B cell (primary cell): ENCODE data around the gene MRPS22. TPM values are rescaled to one million over a fixed set of nuclear protein-coding genes. Genes with fewer than 3 reads are reported as not detected.

Source experiments
- ATAC-seq: fragments of 200-7000 bp; cut with Tn5 transposase; one replicate; pipeline ENCODE4 v1.10.0; 2021; ENCODE audit warnings: low read depth, mild to moderate bottlenecking, moderate number of reproducible peaks, moderate library complexity
- CTCF ChIA-PET: fragments of 350-600 bp; sonication (Branson Sonifier 250); formaldehyde crosslinking; loops from one replicate; lab custom pipeline; 2021; ENCODE audit warnings: antibody characterized with exemption, inconsistent platforms; lab: Charles Lee
- POLR2A ChIA-PET: fragments of 350-600 bp; sonication (Branson Sonifier 250); formaldehyde crosslinking; loops from one replicate; lab custom pipeline; 2021; ENCODE audit warnings: antibody characterized with exemption; lab: Charles Lee
- DNase-seq: peaks from one replicate; pipeline ENCODE4 v3.0.0; 2013
- H2AFZ ChIP-seq: 2 replicates; pipeline ENCODE4 v1.6.1; 2012; ENCODE audit warnings: mild to moderate bottlenecking, low read depth, low read length; ENCODE audit not compliant: insufficient read depth, poor library complexity, severe bottlenecking
- H3K27ac ChIP-seq, 2 donors: 1 replicate in 1 of 2; 2 replicates in 1 of 2; pipeline ENCODE4 v1.5.1; 2012 to 2013; ENCODE audit warnings: low read length in 2 of 2, mild to moderate bottlenecking in 2 of 2, moderate library complexity in 1 of 2
- H3K27me3 ChIP-seq, 4 experiments: fragments of 200-600 bp in 1 of 4; sonication (generic) in 1 of 4; replicated peaks in 1 of 4; 1 replicate in 2 of 4; 2 replicates in 2 of 4; pipeline versions ENCODE4 v1.6.1 to v1.7.0; 2013 to 2016; ENCODE audit warnings: low read length in 3 of 4, mild to moderate bottlenecking in 2 of 4, mixed read lengths in 1 of 4, moderate library complexity in 1 of 4; ENCODE audit not compliant: insufficient read depth in 4 of 4, control insufficient read depth in 3 of 4; ENCODE audit errors: control extremely low read depth in 1 of 4
- H3K36me3 ChIP-seq, 2 experiments: replicated peaks in 1 of 2; 1 replicate in 1 of 2; 2 replicates in 1 of 2; pipeline versions ENCODE4 v1.6.1 to v1.7.1; 2013; ENCODE audit warnings: low read length in 1 of 2; ENCODE audit not compliant: insufficient read depth in 2 of 2, control insufficient read depth in 1 of 2; ENCODE audit errors: control extremely low read depth in 1 of 2, extremely low read depth in 1 of 2
- H3K4me1 ChIP-seq, 2 donors: fragments of 200-600 bp in 1 of 2; sonication (generic) in 1 of 2; 1 replicate in 1 of 2; 2 replicates in 1 of 2; pipeline versions ENCODE4 v1.5.1 to v1.6.1; 2013 to 2017; ENCODE audit warnings: low read length in 2 of 2; ENCODE audit not compliant: control insufficient read depth in 2 of 2, insufficient read depth in 2 of 2
- H3K4me2 ChIP-seq: replicated peaks from 2 replicates; pipeline ENCODE3; 2012; ENCODE audit warnings: mild to moderate bottlenecking, low read depth, low read length; ENCODE audit not compliant: poor library complexity, severe bottlenecking
- H3K4me3 ChIP-seq, 5 experiments: fragments of 200-600 bp in 1 of 5; sonication (generic) in 1 of 5; 1 replicate in 3 of 5; 2 replicates in 2 of 5; pipeline versions ENCODE4 v1.5.1 to v1.7.0; 2011 to 2016; ENCODE audit warnings: low read length in 4 of 5, mild to moderate bottlenecking in 4 of 5, low read depth in 2 of 5, control low read depth in 1 of 5, moderate library complexity in 1 of 5; ENCODE audit not compliant: insufficient read depth in 1 of 5; ENCODE audit errors: control extremely low read depth in 1 of 5, extremely low read depth in 1 of 5
- H3K79me2 ChIP-seq: fragments of 200-600 bp; sonication (generic); one replicate; pipeline ENCODE4 v1.6.0; 2016; ENCODE audit warnings: low read length; ENCODE audit not compliant: control insufficient read depth, insufficient read depth
- H3K9ac ChIP-seq: fragments of 200-600 bp; sonication (generic); 2 replicates; pipeline ENCODE4 v1.6.1; 2017; ENCODE audit warnings: mild to moderate bottlenecking, low read length, moderate library complexity
- H3K9me3 ChIP-seq, 3 donors: one replicate each; pipeline versions ENCODE4 v1.6.1 to v1.7.1; 2013; ENCODE audit warnings: low read length in 2 of 3; ENCODE audit not compliant: control insufficient read depth in 2 of 3, insufficient read depth in 1 of 3; ENCODE audit errors: control extremely low read depth in 1 of 3
- H4K20me1 ChIP-seq: 2 replicates; pipeline ENCODE4 v1.6.0; 2012; ENCODE audit warnings: mild to moderate bottlenecking, low read length; ENCODE audit not compliant: insufficient read depth, control insufficient read depth, poor library complexity, severe bottlenecking
- H3K27ac Mint-ChIP-seq: one replicate; pipeline ENCODE4 v1.8.0; 2021; ENCODE audit warnings: mixed read lengths
- H3K27me3 Mint-ChIP-seq: one replicate; pipeline ENCODE4 v1.8.0; 2021; ENCODE audit warnings: mixed read lengths
- H3K4me1 Mint-ChIP-seq: one replicate; pipeline ENCODE4 v1.8.0; 2021; ENCODE audit warnings: mixed read lengths
- H3K4me3 Mint-ChIP-seq: one replicate; pipeline ENCODE4 v1.8.0; 2021; ENCODE audit warnings: mixed read lengths
- H3K9me3 Mint-ChIP-seq: one replicate; pipeline ENCODE4 v1.8.0; 2022; ENCODE audit warnings: mixed read lengths; ENCODE audit not compliant: insufficient read depth
- EZH2 ChIP-seq: IDR thresholded peaks from 2 replicates; pipeline ENCODE4 v1.6.1; 2012; ENCODE audit warnings: borderline replicate concordance, low read depth, mild to moderate bottlenecking, moderate library complexity, low read length; ENCODE audit not compliant: insufficient read depth, poor library complexity, severe bottlenecking
- WGBS: methylation state at CpG from one replicate; pipeline ENCODE4 v1.1.5; 2013; ENCODE audit warnings: missing lambda C conversion rate; ENCODE audit not compliant: insufficient coverage; 5-methylcytosine and 5-hydroxymethylcytosine counted together
- intact Hi-C: fragments of 100-400 bp; cut with micrococcal nuclease; formaldehyde crosslinking; loops from one replicate; pipeline ENCODE4 v1.10.0; 2022
- polyA plus RNA-seq: library from polyadenylated mRNA; depleted of rRNA; stranded (reverse); fragments of >200 nt; gene quantifications from 2 replicates; pipeline ENCODE4 v1.2.3, GENCODE V29; 2012
- total RNA-seq, 2 donors: library from RNA; stranded (reverse); fragments of 120-200 nt in 1 of 2; gene quantifications; 1 replicate in 1 of 2; 2 replicates in 1 of 2; pipeline versions ENCODE4 v1.2.3 to v1.2.4, GENCODE V29; 2013 to 2022
- TF ChIP-seq, protein P1 (sequence below): fragments of 200-600 bp; IDR thresholded peaks from one replicate; pipeline ENCODE4 v1.8.0; 2022; ENCODE audit warnings: antibody characterized with exemption, mild to moderate bottlenecking

MRPS22 gene
- total and polyA plus RNA-seq, 2 donors (not counting 1 experiment from before 2014, with no cell fraction given) = 19.1 to 32.5 TPM

DNA sequence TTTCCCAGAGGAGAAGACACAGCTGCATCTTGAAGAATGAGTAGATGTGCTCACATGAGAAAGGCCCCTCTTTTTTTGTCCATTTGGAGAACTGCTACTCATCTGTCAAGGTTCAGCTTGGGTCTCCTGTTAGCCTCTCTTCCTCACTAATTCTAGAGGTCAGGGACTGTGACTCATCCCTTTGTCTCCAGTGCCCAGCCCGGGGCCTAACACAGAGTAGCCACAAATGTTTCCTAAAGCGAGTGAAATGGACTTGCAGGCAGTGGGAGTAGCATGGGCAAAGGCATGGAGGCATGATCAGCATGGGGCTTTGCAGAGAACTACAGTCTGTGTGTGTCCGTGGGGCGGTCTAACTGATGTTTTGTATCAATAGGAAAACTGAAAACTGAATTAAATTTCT lies 33.9 kb upstream of the MRPS22 start:
- Mint-ChIP-seq H3K27me3 (peaks cover 31% of the 10 kb centered on the region), H3K4me1 (no peaks in the 10 kb centered on the region), H3K9me3 (no peaks in the 10 kb centered on the region), H3K4me3 (no peak overlapping the region), H3K27ac (no peak overlapping the region)
- Histone ChIP-seq H3K4me1 (no peaks in the 10 kb centered on the region), H3K9me3 (no peaks in the 10 kb centered on the region), H3K9ac (no peak overlapping the region), H3K4me3 (no peak overlapping the region), H3K27me3 (no peaks in the 10 kb centered on the region), H4K20me1 (no peaks in the 10 kb centered on the region), H3K79me2 (no peaks in the 10 kb centered on the region), H3K27ac (no peak overlapping the region), H2AFZ (no peak overlapping the region), H3K4me2 (no peak overlapping the region), H3K36me3 (no peaks in the 10 kb centered on the region)
- ChIA-PET CTCF (no interaction called here), POLR2A (no interaction called here)
- TF ChIP-seq, protein P1, sequence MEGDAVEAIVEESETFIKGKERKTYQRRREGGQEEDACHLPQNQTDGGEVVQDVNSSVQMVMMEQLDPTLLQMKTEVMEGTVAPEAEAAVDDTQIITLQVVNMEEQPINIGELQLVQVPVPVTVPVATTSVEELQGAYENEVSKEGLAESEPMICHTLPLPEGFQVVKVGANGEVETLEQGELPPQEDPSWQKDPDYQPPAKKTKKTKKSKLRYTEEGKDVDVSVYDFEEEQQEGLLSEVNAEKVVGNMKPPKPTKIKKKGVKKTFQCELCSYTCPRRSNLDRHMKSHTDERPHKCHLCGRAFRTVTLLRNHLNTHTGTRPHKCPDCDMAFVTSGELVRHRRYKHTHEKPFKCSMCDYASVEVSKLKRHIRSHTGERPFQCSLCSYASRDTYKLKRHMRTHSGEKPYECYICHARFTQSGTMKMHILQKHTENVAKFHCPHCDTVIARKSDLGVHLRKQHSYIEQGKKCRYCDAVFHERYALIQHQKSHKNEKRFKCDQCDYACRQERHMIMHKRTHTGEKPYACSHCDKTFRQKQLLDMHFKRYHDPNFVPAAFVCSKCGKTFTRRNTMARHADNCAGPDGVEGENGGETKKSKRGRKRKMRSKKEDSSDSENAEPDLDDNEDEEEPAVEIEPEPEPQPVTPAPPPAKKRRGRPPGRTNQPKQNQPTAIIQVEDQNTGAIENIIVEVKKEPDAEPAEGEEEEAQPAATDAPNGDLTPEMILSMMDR = no peak
- no peak for TF ChIP-seq EZH2
- DNase-seq (no peak), ATAC-seq (no peak)
- WGBS = 90% methylated on average over 1 of the region's 4 CpGs
- intact Hi-C loops = no loop called here

DNA sequence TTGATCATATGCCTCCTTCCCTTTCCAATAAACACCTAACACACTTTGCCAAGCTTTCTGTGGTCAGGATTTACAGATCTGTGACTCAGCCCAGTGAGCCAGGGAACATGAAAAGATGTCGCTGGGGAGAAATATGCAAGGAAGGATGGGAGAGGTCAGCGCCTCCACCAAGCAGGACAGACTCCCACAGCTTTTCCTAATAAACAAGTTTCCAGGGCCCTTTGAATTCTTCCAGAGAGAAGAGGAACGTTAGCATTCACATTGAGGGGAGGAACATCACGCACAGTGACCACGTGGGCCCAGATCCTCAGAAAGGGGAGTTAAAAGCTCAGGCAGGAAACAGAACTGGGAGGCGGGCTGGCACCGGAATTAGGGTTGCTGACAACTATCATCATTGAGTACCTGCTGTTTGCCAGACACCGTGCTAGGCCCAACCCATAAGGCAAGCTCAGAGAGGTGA lies 33.3 kb upstream of the MRPS22 start:
- Histone ChIP-seq H4K20me1 (no peaks in the 10 kb centered on the region), H2AFZ (no peak overlapping the region), H3K27me3 (no peaks in the 10 kb centered on the region), H3K4me2 (no peak overlapping the region), H3K9me3 (no peaks in the 10 kb centered on the region), H3K79me2 (no peaks in the 10 kb centered on the region), H3K9ac (no peak overlapping the region), H3K4me1 (no peaks in the 10 kb centered on the region), H3K4me3 (no peak overlapping the region), H3K36me3 (no peaks in the 10 kb centered on the region), H3K27ac (no peak overlapping the region)
- ATAC-seq (no peak), DNase-seq (no peak)
- Mint-ChIP-seq H3K4me1 (no peaks in the 10 kb centered on the region), H3K27ac (no peak overlapping the region), H3K4me3 (no peak overlapping the region), H3K9me3 (no peaks in the 10 kb centered on the region), H3K27me3 (peaks cover 33% of the 10 kb centered on the region)
- no peak for TF ChIP-seq EZH2
- TF ChIP-seq, protein P1 = no peak
- WGBS = 89% methylated on average over 6 of the region's 8 CpGs
- ChIA-PET CTCF (no interaction called here), POLR2A (no interaction called here)
- intact Hi-C loops = no loop called here
